ENCODE results near the gene JMJD1C.

JMJD1C gene

GRCh38 chr10:63324495-63324854 is 141.3 kb downstream of the JMJD1C start:
- TF ChIP-seq CTCF (IDR thresholded peaks at IDR 0.05; ENCODE audit: control insufficient read depth, extremely low read depth, insufficient read depth), result no peak
- DNase-seq (ENCODE audit: low read depth), result no peak
- no peak overlapping the region for H3K4me3 ChIP-seq (ENCODE audit: low read depth, low read length)

- no peak for TF ChIP-seq CTCF (IDR thresholded peaks at IDR 0.05; ENCODE audit: control insufficient read depth, extremely low read depth, insufficient read depth)
- DNase-seq (ENCODE audit: low read depth), result no peak
- H3K4me3 ChIP-seq (ENCODE audit: low read depth, low read length), result no peak overlapping the region
Measured at GRCh38 chr10:63323701-63324494, 141.9 kb downstream of the JMJD1C start.

GRCh38 chr10:63320683-63321082 is 145.1 kb downstream of the JMJD1C start:
- no peak for TF ChIP-seq CTCF (IDR thresholded peaks at IDR 0.05; ENCODE audit: control insufficient read depth, extremely low read depth, insufficient read depth)
- no peak overlapping the region for H3K4me3 ChIP-seq (ENCODE audit: low read depth, low read length)
- DNase-seq (ENCODE audit: low read depth), result no peak

- no peak for TF ChIP-seq CTCF (IDR thresholded peaks at IDR 0.05; ENCODE audit: control insufficient read depth, extremely low read depth, insufficient read depth)
- H3K4me3 ChIP-seq (ENCODE audit: low read depth, low read length), result no peak overlapping the region
- DNase-seq (ENCODE audit: low read depth), result no peak
Measured at GRCh38 chr10:63319231-63319630, 146.5 kb downstream of the JMJD1C start.

- no peak for TF ChIP-seq CTCF (IDR thresholded peaks at IDR 0.05; ENCODE audit: control insufficient read depth, extremely low read depth, insufficient read depth)
- DNase-seq (ENCODE audit: low read depth), result no peak
- no peak overlapping the region for H3K4me3 ChIP-seq (ENCODE audit: low read depth, low read length)
Measured at GRCh38 chr10:63318491-63318890, 147.3 kb downstream of the JMJD1C start.

GRCh38 chr10:63314020-63314419 is 151.8 kb downstream of the JMJD1C start:
- no peak for DNase-seq (ENCODE audit: low read depth)
- H3K4me3 ChIP-seq (ENCODE audit: low read depth, low read length), result no peak overlapping the region
- no peak for TF ChIP-seq CTCF (IDR thresholded peaks at IDR 0.05; ENCODE audit: control insufficient read depth, extremely low read depth, insufficient read depth)

Measured in LNCaP clone FGC (cell line).